ENCODE measurements around the gene MINDY3.

The MINDY3 gene

GRCh38 chr10:15814565-15814964 is 45.7 kb downstream of the MINDY3 start:
- TF ChIP-seq REST (IDR thresholded peaks at IDR 0.05; ENCODE audit: insufficient read depth in 1 of 2, low read depth in 2 of 2, low read length in 2 of 2): no peak
- TF ChIP-seq SIN3A (IDR thresholded peaks at IDR 0.05; ENCODE audit: borderline replicate concordance, insufficient read depth, low read length): no peak
- no peak for TF ChIP-seq FOXP2 (optimal IDR thresholded peaks at IDR 0.05; ENCODE audit: borderline replicate concordance, extremely low read depth, extremely low read length, insufficient read depth)
- no peak for TF ChIP-seq POLR2AphosphoS5 (IDR thresholded peaks at IDR 0.05; ENCODE audit: low read depth, low read length)
- no peak for TF ChIP-seq TAF1 (IDR thresholded peaks at IDR 0.05; ENCODE audit: borderline replicate concordance, insufficient read depth, low read length)

GRCh38 chr10:15813415-15813814 is 46.9 kb downstream of the MINDY3 start:
- TF ChIP-seq TAF1 (IDR thresholded peaks at IDR 0.05; ENCODE audit: borderline replicate concordance, insufficient read depth, low read length): no peak
- TF ChIP-seq POLR2AphosphoS5 (IDR thresholded peaks at IDR 0.05; ENCODE audit: low read depth, low read length): no peak
- no peak for TF ChIP-seq REST (IDR thresholded peaks at IDR 0.05; ENCODE audit: insufficient read depth in 1 of 2, low read depth in 2 of 2, low read length in 2 of 2)
- TF ChIP-seq FOXP2 (optimal IDR thresholded peaks at IDR 0.05; ENCODE audit: borderline replicate concordance, extremely low read depth, extremely low read length, insufficient read depth): no peak
- no peak for TF ChIP-seq SIN3A (IDR thresholded peaks at IDR 0.05; ENCODE audit: borderline replicate concordance, insufficient read depth, low read length)

- no peak for TF ChIP-seq SIN3A (IDR thresholded peaks at IDR 0.05; ENCODE audit: borderline replicate concordance, insufficient read depth, low read length)
- no peak for TF ChIP-seq POLR2AphosphoS5 (IDR thresholded peaks at IDR 0.05; ENCODE audit: low read depth, low read length)
- no peak for TF ChIP-seq TAF1 (IDR thresholded peaks at IDR 0.05; ENCODE audit: borderline replicate concordance, insufficient read depth, low read length)
- no peak for TF ChIP-seq FOXP2 (optimal IDR thresholded peaks at IDR 0.05; ENCODE audit: borderline replicate concordance, extremely low read depth, extremely low read length, insufficient read depth)
- no peak for TF ChIP-seq REST (IDR thresholded peaks at IDR 0.05; ENCODE audit: insufficient read depth in 1 of 2, low read depth in 2 of 2, low read length in 2 of 2)
Measured at GRCh38 chr10:15809450-15809849, 50.9 kb downstream of the MINDY3 start.

GRCh38 chr10:15808204-15808797 is 52.0 kb downstream of the MINDY3 start:
- TF ChIP-seq SIN3A (IDR thresholded peaks at IDR 0.05; ENCODE audit: borderline replicate concordance, insufficient read depth, low read length) (no peak), TAF1 (IDR thresholded peaks at IDR 0.05; ENCODE audit: borderline replicate concordance, insufficient read depth, low read length) (no peak), FOXP2 (optimal IDR thresholded peaks at IDR 0.05; ENCODE audit: borderline replicate concordance, extremely low read depth, extremely low read length, insufficient read depth) (no peak), POLR2AphosphoS5 (IDR thresholded peaks at IDR 0.05; ENCODE audit: low read depth, low read length) (no peak), REST (IDR thresholded peaks at IDR 0.05; ENCODE audit: insufficient read depth in 1 of 2, low read depth in 2 of 2, low read length in 2 of 2) (no peak)

Measured in PFSK-1 (cell line).